ENCODE measurements around the gene OXNAD1.

Gene OXNAD1, protein sequence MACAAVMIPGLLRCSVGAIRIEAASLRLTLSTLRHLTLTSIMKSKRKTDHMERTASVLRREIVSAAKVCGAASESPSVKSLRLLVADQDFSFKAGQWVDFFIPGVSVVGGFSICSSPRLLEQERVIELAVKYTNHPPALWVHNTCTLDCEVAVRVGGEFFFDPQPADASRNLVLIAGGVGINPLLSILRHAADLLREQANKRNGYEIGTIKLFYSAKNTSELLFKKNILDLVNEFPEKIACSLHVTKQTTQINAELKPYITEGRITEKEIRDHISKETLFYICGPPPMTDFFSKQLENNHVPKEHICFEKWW

DNA sequence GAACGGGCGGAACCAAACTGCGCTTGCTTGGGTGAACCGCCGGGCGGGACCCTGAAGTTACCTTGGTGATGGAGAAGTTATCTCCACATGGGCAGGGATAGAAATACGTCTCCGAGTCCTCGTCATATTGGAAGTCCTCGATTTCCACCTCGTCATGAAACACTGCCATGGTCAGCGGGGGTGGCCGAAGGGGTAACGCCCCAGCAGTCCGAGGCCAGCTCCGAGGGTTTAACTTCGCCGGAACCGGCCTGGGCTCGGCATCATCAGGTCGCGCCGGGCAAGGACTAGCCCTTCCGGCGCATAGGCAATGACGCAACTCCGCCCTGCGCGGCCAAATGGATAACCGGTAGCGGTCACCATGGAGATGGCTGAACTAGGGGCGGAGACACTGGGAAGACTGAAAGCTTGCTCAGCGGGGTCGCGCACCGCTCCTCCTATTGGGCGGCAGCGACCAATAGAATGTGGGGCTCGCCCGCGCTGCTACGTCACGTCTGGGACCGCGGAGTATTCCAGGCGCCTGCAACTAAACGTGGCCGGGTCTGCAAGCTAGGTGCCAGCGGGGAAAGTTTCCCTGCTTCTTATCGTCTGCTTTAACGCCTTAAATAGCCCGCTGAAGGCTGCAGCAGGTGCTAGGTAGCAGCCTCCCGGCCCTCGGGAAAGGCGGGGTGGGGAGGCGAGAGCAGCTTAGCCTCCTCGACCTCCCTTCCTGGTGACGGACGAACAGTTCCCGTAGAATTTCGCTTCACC lies at the start of gene OXNAD1, which contains the start of gene DPH3:
TSS of gene OXNAD1 (plus strand) at position 505 of the 747 bp plus-strand sequence. CDS start 5,741 bp downstream, outside the sequence.
TSS of gene DPH3 (minus strand) at position 236 of the 747 bp plus-strand sequence. CDS start at position 169, 67 bp downstream.
- peak; percentile 100 for DNase-seq (ENCODE audit: low read depth)

DNA sequence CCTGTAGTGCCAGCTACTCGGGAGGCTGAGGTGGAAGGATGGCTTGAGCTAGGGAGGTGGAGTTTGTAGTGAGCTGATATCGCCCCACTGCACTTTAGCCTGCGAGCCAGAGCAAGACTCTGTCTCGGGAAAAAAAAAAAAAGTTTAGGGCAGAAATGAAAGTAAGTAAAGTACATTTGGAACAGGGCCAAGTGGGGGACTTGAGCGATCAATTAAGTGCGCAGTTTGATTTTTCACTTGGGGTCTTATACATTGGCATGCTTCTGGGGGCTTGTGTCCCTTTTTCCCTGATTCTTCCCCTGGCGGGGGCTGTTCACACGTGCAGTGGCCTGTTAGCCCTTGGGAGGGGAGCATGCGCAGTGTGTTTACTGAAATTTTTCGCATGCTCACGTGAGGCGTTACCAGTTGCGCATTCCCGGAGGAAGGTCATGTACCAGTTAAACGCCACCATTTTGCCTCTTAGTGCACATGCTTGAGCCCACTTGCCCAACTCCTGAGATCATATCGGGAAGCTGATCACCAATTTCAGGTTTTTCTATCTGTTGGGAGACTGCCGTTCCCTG lies 48.6 kb upstream of the OXNAD1 start:
- DNase-seq (ENCODE audit: low read depth) = no peak

DNA sequence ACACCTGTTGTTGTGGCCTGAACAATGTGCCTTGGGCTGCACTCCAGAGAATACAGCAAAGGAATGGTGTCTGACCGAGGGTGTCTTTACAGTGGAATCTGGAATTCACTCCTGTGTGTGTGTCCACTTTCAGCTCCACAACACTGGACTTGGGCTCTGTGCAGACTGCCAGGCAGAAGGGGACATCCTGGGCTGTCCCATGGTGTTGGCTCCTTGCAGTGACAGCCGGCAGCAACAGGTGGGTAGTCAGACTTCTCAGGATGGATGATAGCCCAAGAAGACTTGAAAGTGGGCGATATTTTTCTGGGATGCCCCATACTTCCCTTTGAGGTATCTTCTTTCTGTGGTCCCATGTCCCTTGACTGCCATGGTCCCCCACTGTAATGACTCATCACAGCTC lies 45.2 kb upstream of the OXNAD1 start:
- DNase-seq (ENCODE audit: low read depth) = no peak

DNA sequence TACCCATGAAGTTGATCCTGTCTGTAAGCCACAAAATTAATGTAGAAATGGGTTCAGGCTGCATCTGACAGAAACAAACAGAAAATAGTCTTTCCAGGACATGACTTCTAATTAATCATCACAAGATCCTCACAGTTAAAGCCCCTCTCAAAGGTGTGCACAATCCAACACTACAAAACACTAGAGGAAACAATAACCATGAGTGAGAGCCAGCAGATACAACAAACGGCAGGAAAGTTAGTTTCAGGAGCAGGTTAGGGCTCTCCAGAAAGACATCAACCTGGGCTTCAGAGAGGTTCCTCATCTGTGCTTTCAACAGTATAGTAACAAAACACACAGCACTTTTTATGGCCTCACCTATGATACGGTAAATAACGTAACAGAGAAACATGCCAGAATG lies 43.0 kb upstream of the OXNAD1 start:
- no peak for DNase-seq (ENCODE audit: low read depth)

DNA sequence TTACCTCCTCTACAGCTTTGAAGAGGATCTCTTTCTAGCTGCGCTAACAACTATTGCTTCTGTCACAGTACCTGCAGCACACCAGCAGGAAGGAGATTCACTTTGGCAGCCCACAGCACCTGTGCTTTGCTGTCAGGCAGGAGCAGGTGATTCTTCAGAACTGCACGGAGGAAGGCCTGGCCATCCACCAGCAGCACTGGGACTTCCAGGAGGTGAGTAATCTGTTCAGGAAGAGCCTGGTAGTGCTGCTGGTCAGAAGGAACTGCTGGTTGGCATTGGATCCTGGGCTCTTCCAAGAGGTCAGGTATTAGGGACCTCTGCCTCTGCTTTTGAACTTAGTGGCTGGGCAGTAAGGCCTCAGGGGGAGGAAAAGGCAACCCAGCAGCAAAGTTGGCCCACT lies 42.5 kb upstream of the OXNAD1 start:
- no peak for DNase-seq (ENCODE audit: low read depth)

DNA sequence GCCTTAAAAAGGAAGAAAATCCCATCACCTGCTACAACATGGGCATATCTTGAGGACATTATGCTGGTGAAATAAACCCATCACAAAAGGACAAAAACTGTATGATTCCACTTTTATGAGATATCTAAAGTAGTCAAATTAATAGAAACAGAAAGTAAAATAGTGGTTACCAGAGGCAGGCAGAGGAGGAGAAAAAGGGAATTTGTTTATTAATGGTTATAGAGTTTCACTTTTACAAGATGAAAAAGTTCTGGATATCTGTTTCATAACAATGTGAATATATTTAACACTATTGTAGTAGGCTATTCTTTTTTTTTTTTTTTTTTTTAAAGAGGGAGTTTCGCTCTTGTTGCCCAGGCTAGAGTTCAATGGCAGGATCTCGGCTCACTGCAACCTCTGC lies 40.7 kb upstream of the OXNAD1 start:
- no peak for DNase-seq (ENCODE audit: low read depth)

DNA sequence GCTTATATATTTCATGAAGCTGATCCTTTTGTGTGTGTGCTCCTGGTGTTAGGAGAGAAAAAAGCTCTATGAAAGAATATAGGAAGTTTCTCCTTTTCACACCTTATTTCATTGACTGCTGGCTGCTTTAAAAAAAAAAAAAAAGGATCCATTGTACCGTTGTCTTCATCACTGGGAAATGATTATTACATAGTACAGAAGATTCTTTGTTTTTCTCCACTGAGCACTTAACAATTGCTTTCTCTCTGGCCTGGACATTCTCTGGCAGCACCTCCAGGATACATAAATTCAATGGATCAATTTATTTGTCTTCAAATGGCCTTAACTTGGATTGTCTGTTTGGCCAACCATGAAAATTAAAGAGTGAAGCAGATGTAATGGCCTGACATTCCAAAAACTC lies 37.4 kb upstream of the OXNAD1 start:
- no peak for DNase-seq (ENCODE audit: low read depth)

DNA sequence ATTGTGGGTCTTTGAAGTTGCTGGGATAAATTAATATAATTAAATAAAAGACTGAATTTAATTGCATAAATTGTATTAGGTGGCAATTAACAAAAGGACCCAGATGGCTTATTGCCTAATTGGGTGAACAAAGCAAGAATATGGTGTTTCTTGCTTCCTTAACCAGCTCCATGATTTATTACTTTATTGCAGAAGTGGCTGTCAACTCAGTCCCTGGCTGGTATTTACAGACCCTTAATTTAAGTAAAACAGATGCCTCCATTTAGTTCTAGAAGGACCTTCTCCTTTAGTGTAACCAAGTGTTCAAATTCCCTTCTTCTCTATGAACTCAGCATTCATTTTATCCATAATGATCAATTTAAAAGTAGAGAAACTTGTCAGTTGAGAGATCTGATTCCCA lies 35.3 kb upstream of the OXNAD1 start:
- DNase-seq (ENCODE audit: low read depth) = no peak

DNA sequence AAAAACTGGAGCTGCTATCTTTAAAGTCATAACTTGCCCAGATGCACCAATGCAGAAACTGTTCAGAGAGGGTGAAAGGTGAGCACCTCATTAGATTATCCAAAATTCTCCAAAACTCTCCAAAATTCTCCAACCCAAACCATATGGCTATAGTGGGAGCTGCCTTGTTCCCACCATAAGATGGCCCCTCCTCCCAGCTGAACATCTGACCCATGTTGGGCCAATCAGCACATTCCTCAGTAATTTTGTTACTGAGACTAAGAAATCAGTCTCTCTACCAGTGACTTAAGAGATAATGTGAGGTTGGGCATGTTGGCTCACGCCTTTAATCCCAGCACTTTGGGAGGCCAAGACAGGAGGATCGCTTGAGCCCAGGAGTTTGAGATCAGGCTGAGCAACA lies 33.0 kb upstream of the OXNAD1 start:
- DNase-seq (ENCODE audit: low read depth) = no peak

DNA sequence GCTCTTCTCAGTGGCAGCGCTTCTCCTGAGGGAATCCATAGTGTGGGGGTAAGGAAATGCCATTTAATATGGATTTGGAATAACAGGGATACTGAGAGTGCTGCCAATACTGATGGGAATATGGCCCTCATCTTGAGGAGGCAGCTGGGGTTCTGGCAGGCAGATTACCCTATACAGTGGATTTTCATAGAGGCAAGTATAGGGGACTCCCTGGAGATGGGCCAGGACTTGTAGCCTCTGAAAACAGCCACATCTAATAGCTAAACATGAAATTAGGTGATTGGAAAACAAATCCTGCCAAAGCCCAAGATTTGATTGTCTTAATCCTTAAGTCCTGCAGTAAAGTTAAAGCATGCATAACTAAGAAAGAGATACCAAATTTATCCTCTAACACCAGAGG lies 31.2 kb upstream of the OXNAD1 start:
- DNase-seq (ENCODE audit: low read depth) = no peak

DNA sequence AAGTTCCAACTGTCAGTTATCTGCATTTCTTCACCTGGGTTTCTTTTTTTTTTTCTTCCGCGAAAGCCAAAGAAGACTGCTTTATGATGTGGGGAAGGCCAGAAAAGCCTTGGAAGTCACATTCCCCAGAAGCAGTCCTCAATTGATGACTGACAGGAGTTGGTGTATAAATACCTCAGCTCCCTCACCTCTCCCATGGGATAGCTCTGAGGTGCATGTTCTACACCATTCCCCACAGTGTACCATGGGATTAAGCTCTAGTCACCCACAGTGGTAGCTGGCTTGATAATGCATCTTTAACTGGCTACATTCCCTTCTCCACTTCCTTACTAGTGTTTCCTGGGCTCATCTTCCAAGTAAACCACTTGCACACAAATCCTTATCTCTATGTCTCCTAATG lies 30.7 kb upstream of the OXNAD1 start:
- DNase-seq (ENCODE audit: low read depth) = no peak

DNA sequence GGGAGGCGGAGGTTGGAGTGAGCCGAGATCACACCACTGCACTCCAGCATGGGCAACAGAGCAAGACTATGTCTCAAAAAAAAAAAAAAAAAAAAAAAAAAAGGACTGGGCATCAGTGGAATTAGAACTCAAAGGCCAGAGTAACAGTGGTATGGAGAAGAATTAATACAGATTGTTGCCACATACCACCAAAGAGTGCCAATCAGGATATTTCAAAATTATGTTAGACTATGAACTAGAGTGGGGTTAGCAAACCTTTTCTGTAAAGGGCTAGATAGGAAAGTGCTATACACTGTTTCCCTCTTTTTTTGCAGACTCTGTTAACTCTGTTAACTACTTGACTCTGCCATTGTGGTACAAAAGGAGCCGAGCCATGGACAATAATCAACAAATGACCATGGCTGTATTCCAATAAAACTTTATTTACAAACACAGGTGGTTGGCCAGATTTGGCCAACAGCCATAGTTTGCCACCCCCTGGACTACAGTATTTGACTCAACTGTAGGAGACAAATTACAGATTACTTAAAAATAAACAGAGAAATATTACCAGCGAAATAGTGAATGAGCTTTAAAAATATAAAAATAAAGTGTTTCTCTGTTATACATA lies 28.9 kb upstream of the OXNAD1 start:
- DNase-seq (ENCODE audit: low read depth) = no peak

DNA sequence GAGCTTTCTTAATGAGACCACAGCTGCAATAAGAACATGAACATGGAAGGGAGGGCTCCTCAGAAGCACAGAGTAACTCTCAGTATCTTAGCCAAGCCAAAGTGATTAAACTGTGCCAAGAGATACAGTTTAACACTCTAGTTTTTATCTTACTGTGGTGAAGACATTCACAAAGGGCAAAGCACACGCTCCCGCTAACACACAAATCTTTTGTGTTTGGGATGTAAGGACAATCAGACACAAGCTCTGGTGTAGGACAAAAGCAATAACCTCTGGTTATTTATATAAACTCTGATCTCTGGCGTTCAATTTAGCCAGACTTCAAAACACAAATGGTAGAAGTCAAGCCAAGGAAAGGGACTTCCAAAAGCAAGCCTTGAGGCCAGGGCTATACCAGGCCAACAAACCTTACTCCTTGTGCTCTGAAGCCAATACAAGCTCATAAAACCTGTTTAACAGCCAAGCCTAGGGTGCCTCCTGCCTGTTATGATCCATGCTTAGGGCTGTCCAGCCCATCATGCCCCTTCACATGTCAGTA lies 28.1 kb upstream of the OXNAD1 start:
- DNase-seq (ENCODE audit: low read depth) = no peak

DNA sequence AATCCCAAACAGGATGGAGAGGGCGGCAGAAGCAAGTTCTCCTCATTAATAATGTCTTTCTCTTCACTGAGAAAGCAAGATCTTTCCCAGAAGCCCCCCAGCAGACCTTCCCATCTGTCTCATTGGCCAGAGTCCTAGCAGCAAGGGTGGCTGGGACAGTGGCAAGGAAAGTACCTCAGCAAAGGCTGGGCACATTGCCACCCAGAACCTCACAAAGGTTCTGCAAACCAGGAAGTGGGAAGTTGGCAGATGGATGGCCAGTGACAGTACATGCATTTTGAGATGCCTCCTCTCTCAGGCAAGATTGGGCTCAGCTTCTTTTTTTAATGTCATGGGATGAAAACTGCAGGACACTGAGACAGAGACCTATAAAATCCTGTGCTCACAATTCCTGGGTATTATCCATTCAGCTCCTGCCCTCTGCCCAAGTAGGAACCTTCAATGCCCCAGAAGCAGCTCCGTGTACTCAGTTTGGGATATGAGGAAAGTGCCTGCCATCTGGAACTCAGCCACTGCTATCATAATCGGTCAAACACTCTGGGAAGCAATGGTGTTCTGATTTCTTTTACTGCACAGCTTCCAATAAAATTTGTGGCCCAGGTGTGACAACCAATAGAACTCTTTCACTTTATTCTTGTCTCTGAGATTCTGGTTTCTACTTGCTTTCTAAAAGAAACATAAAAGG lies 25.8 kb upstream of the OXNAD1 start:
- DNase-seq (ENCODE audit: low read depth) = peak; percentile 24

DNA sequence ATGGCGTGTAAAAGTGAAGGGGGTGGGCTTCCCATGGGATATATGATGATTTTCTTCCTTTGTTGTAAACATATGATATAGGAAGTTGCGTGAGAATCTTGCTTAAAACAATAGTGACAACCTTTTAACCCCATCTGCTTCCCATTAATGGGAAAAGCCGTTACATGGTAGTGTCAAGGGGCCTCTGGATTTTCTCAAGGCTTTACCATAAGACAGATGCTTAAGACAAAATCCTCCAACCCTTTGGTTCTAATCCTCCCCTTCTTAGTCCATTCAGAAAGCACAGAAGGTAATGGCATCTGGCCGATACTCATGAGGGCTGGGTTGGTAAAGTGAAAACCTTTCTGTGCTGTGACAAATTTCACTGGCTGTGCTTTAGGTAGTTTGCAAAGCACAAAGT lies 25.2 kb upstream of the OXNAD1 start:
- peak; percentile 36 for DNase-seq (ENCODE audit: low read depth)

DNA sequence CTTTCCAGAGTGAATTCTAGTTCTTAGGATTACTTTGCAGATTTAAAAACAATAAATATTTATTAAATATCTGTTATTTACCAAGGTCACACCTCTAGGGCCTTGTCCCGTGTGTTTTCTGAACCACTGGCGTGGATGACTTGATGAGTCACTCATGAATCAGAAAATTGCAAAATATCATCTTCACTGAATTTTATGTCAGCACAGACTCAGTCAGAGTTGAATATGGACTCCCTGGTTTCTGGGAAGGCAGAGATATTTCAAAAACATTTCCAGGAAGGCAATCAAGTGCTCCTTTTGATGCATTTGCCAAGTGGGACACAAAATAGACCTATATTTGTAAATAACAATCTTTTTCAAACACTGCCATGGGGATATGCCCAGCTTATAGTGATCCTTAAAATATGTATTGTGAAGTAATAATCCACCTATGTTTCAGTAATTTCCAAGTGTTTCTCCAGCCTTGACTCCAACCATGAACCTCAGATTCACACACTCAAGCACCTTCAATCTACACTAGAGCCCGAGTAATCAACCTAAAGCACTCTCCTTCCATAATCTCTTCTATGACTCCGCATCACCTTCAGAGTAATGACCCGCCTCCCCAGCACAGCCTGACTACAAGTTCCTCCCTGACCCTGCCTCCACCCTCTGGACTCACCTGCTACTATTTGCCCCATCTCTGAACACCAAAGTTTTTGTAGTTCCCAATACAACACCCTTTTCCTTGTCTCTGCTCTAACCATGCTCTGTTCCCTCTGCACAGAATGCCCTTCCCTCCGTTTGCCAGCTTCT lies 24.6 kb upstream of the OXNAD1 start:
- DNase-seq (ENCODE audit: low read depth) = peak; percentile 87

DNA sequence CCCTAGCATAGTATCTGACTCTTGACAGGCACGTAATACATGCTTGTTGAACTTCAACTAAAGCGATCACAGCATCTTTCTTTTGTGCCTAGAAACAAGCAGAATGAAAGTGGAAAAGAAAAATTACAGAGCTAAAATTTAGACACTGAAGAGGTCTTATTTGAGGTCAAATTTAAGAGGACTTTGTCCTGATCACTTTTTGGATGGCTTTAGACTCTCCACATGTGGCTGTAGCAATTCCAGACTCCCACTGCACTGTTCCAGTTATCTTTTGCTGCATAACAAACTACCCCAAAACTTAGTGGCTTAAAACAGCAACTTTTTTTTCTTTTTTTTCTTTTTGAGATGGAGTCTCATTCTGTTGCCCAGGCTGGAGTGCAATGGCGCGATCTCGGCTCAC lies 23.8 kb upstream of the OXNAD1 start:
- no peak for DNase-seq (ENCODE audit: low read depth)

DNA sequence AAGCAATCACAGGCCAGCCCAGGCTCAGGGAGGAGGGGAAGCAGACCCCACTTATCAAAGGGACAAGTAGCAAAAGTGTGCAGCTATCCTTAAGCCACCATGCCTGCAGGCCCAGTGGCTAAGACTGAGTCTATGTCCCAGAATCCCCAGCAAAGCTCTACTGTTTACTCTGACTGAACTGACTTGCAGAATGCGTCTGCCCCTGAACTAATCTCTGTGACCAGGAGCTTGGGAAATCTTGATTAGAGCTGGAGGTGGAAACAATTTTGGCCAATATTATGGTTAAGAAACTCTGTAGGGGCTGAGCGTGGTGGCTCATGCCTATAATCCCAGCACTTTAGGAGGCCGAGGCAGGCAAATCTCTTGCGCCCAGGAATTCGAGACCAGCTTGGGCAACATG lies 22.8 kb upstream of the OXNAD1 start:
- DNase-seq (ENCODE audit: low read depth) = no peak

DNA sequence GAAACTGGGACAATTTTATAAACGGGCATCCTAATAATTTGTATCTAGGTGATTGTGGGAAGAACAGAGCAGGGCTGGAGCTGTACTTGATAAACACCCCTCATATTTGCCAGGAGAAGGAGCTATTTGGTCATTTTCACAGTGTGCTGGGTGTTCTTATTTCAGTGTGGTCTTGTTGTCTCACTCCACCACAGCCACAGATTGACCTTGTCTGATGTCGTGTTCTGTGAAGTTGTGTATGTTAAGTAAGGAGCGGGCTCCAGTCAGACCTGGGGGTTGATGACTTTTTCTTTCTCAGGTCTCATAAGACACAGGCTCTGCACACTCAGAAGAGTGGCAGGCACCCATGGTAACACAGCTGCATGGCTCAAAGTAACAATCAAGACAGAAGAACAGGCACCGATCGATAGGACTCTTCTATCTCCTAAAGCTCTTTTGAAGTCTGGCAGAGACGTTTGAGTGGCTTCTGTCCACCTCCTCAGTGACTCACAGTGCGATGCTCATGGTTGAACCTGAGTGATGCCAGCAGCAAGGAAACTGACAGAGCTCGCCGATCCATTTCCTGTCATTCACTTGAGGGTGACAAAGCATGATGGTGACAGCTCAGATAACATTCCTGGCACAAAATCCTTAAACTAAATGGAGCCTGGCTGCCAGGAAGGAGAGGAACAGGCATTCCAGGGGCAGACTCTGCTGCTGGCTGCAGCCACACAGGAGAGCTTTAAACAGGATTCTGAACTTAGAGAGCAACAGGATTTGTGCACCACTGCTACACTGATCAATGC lies 21.1 kb upstream of the OXNAD1 start:
- DNase-seq (ENCODE audit: low read depth) = no peak

DNA sequence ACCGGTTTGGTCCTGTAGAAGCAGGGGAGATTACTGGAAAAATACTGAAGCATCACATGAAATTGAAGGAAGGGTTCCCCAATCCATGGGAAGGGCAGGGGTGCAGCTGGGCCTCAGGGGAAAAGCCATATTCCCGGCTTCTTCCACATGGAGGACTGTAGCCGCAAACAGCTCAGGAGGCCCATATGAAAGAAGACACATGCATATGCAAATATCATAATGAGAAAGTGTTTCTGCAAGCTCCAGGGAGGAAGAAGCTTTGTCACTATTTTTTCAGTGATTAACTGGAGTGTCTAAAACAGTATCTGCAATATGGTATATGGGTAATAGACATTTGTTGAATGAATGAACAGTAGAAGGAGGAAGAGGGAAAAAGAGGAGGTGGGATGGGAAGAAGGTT lies 19.4 kb upstream of the OXNAD1 start:
- DNase-seq (ENCODE audit: low read depth) = no peak

Measured in fibroblast of gingiva (primary cell).